Measurements from ENCODE around the gene VCAM1. TPM values are rescaled to one million over a fixed set of nuclear protein-coding genes. Genes with fewer than 3 reads are reported as not detected.

VCAM1 gene
- total and polyA plus RNA-seq, 2 experiments from 2014 or later: not detected

DNA sequence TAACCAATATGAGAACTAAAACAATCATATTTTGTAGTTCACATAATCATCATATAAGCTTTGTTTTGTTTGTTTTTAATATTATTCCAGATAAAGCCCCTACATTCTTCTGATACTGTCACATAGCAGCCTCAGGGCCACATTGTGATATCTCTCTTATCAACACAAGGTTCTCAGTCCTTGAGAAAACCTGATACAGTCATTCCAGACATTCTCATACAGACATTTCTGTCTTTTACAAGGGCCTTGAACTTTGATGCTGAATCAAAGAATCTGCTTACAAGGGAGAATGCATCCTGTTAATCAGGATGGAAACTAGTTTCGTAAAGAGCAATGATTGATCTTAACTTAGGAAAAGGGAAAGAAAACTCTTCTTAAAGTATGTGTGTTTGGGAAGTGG, 12.7 kb upstream of the VCAM1 start (continued):
- TF ChIP-seq, protein P1, sequence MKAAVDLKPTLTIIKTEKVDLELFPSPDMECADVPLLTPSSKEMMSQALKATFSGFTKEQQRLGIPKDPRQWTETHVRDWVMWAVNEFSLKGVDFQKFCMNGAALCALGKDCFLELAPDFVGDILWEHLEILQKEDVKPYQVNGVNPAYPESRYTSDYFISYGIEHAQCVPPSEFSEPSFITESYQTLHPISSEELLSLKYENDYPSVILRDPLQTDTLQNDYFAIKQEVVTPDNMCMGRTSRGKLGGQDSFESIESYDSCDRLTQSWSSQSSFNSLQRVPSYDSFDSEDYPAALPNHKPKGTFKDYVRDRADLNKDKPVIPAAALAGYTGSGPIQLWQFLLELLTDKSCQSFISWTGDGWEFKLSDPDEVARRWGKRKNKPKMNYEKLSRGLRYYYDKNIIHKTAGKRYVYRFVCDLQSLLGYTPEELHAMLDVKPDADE (IDR thresholded peaks at IDR 0.05): no peak
- TF ChIP-seq ZNF331 (CRISPR knock-in tag; IDR thresholded peaks at IDR 0.05; ENCODE audit: low read depth): no peak
- TF ChIP-seq CREB1 (CRISPR knock-in tag; IDR thresholded peaks at IDR 0.05; ENCODE audit: low read depth): no peak

DNA sequence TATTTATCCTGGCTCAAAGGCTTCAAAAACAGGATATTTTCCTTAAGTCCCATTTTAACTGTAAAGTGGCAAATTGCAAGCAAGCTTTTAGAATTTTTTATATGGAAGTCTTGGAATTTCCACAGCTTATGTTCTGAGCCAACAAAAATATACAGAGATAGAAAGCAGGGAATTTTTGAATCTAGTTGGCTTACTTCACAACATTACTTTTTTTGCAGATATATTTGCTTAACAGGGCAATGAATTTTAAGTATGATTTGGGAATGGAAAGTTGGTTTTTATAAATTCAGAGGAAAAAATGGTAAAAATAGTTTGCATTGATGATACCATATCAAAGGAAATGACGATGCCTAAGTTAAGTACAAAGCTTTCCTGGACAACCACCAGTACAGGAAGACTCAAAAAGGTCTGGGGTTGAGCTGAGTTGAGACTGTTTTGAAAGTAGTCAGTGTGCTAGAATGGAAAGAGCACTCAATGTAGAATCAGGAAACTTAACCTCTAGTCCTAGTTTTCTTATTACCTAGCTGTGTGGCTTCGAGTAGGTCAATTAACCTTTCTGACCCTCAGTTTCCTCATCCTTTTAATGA, 11.0 kb upstream of the VCAM1 start:
- H3K9me2 ChIP-seq (ENCODE audit: insufficient read depth): peaks cover 3% of the 10 kb centered on the region
- H3K4me2 ChIP-seq: no peak overlapping the region
- H4K20me1 ChIP-seq (replicated peaks; ENCODE audit: insufficient read depth): no peaks in the 10 kb centered on the region
- H3K79me2 ChIP-seq (replicated peaks; ENCODE audit: insufficient read depth): no peaks in the 10 kb centered on the region
- H3K4me1 ChIP-seq (ENCODE audit: insufficient read depth): no peaks in the 10 kb centered on the region
- no peaks in the 10 kb centered on the region for H3K27me3 ChIP-seq (ENCODE audit: insufficient read depth)
- H3K4me3 ChIP-seq: no peak overlapping the region
- Mint-ChIP-seq H3K36me3 (ENCODE audit: low read depth) (no peaks in the 10 kb centered on the region), H3K27me3 (ENCODE audit: insufficient read depth, low read depth, poor library complexity) (no peaks in the 10 kb centered on the region), H3K9me3 (no peaks in the 10 kb centered on the region), H3K27ac (no peak overlapping the region), H3K4me1 (no peaks in the 10 kb centered on the region), H3K4me3 (no peak overlapping the region)
- H3K27ac ChIP-seq (ENCODE audit: low read depth): no peak overlapping the region
- no peak overlapping the region for H2AFZ ChIP-seq
- DNase-seq (ENCODE audit: low spot score): no peak
- H3F3A ChIP-seq (replicated peaks; ENCODE audit: low read depth): no peaks in the 10 kb centered on the region
- H3K36me3 ChIP-seq (ENCODE audit: insufficient read depth): no peaks in the 10 kb centered on the region
- ATAC-seq: no peak
- TF ChIP-seq ZNF114 (CRISPR knock-in tag; IDR thresholded peaks at IDR 0.05): no peak
- TF ChIP-seq, protein P1 (IDR thresholded peaks at IDR 0.05): no peak
- no peak for TF ChIP-seq POLR2AphosphoS5 (IDR thresholded peaks at IDR 0.05; ENCODE audit: low read depth)
- TF ChIP-seq CREB1 (CRISPR knock-in tag; IDR thresholded peaks at IDR 0.05; ENCODE audit: low read depth): no peak
- TF ChIP-seq, protein P2, sequence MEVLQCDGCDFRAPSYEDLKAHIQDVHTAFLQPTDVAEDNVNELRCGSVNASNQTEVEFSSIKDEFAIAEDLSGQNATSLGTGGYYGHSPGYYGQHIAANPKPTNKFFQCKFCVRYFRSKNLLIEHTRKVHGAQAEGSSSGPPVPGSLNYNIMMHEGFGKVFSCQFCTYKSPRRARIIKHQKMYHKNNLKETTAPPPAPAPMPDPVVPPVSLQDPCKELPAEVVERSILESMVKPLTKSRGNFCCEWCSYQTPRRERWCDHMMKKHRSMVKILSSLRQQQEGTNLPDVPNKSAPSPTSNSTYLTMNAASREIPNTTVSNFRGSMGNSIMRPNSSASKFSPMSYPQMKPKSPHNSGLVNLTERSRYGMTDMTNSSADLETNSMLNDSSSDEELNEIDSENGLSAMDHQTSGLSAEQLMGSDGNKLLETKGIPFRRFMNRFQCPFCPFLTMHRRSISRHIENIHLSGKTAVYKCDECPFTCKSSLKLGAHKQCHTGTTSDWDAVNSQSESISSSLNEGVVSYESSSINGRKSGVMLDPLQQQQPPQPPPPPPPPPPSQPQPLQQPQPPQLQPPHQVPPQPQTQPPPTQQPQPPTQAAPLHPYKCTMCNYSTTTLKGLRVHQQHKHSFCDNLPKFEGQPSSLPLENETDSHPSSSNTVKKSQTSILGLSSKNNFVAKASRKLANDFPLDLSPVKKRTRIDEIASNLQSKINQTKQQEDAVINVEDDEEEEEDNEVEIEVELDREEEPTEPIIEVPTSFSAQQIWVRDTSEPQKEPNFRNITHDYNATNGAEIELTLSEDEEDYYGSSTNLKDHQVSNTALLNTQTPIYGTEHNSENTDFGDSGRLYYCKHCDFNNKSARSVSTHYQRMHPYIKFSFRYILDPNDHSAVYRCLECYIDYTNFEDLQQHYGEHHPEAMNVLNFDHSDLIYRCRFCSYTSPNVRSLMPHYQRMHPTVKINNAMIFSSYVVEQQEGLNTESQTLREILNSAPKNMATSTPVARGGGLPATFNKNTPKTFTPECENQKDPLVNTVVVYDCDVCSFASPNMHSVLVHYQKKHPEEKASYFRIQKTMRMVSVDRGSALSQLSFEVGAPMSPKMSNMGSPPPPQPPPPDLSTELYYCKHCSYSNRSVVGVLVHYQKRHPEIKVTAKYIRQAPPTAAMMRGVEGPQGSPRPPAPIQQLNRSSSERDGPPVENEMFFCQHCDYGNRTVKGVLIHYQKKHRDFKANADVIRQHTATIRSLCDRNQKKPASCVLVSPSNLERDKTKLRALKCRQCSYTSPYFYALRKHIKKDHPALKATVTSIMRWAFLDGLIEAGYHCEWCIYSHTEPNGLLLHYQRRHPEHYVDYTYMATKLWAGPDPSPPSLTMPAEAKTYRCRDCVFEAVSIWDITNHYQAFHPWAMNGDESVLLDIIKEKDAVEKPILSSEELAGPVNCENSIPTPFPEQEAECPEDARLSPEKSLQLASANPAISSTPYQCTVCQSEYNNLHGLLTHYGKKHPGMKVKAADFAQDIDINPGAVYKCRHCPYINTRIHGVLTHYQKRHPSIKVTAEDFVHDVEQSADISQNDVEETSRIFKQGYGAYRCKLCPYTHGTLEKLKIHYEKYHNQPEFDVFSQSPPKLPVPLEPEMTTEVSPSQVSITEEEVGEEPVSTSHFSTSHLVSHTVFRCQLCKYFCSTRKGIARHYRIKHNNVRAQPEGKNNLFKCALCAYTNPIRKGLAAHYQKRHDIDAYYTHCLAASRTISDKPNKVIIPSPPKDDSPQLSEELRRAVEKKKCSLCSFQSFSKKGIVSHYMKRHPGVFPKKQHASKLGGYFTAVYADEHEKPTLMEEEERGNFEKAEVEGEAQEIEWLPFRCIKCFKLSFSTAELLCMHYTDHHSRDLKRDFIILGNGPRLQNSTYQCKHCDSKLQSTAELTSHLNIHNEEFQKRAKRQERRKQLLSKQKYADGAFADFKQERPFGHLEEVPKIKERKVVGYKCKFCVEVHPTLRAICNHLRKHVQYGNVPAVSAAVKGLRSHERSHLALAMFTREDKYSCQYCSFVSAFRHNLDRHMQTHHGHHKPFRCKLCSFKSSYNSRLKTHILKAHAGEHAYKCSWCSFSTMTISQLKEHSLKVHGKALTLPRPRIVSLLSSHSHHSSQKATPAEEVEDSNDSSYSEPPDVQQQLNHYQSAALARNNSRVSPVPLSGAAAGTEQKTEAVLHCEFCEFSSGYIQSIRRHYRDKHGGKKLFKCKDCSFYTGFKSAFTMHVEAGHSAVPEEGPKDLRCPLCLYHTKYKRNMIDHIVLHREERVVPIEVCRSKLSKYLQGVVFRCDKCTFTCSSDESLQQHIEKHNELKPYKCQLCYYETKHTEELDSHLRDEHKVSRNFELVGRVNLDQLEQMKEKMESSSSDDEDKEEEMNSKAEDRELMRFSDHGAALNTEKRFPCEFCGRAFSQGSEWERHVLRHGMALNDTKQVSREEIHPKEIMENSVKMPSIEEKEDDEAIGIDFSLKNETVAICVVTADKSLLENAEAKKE (CRISPR knock-in tag; IDR thresholded peaks at IDR 0.05): no peak
- TF ChIP-seq EZH2 (IDR thresholded peaks at IDR 0.05; ENCODE audit: low read depth, unreplicated experiment): no peak
- TF ChIP-seq NANOG (IDR thresholded peaks at IDR 0.05; ENCODE audit: borderline replicate concordance): no peak
- no peak for TF ChIP-seq EZH2phosphoT487 (IDR thresholded peaks at IDR 0.05; ENCODE audit: unreplicated experiment)
- TF ChIP-seq, protein P3, sequence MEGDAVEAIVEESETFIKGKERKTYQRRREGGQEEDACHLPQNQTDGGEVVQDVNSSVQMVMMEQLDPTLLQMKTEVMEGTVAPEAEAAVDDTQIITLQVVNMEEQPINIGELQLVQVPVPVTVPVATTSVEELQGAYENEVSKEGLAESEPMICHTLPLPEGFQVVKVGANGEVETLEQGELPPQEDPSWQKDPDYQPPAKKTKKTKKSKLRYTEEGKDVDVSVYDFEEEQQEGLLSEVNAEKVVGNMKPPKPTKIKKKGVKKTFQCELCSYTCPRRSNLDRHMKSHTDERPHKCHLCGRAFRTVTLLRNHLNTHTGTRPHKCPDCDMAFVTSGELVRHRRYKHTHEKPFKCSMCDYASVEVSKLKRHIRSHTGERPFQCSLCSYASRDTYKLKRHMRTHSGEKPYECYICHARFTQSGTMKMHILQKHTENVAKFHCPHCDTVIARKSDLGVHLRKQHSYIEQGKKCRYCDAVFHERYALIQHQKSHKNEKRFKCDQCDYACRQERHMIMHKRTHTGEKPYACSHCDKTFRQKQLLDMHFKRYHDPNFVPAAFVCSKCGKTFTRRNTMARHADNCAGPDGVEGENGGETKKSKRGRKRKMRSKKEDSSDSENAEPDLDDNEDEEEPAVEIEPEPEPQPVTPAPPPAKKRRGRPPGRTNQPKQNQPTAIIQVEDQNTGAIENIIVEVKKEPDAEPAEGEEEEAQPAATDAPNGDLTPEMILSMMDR (conservative IDR thresholded peaks at IDR 0.05; ENCODE audit: low read depth in 2 of 2): no peak
- no peak for TF ChIP-seq ZNF331 (CRISPR knock-in tag; IDR thresholded peaks at IDR 0.05; ENCODE audit: low read depth)
